Keratinocyte (primary cell): ENCODE results near the gene TMEM233. TPM values are rescaled to one million over a fixed set of nuclear protein-coding genes. Genes with fewer than 3 reads are reported as not detected.

Experiments
- DNase-seq: peaks from one replicate; pipeline ENCODE4 v3.0.0-alpha.2; 2011; ENCODE audit warnings: low read depth, missing footprints, low spot score
- FAIRE-seq: peaks from 2 replicates; lab custom pipeline; 2011; peaks lifted over from hg19 to GRCh38; lab: Jason Lieb, UNC
- H2AFZ ChIP-seq: 2 replicates; pipeline ENCODE4 v1.6.0; 2012; ENCODE audit warnings: low read length, control low read depth, inconsistent platforms; ENCODE audit not compliant: control insufficient read depth
- H3K27ac ChIP-seq: 2 replicates; pipeline ENCODE4 v1.5.1; 2011; ENCODE audit warnings: low read length; ENCODE audit not compliant: control insufficient read depth, insufficient read depth
- H3K27me3 ChIP-seq: 3 replicates; pipeline ENCODE4 v1.6.0; 2011; ENCODE audit warnings: low read length; ENCODE audit not compliant: control insufficient read depth, insufficient read depth; ENCODE audit errors: extremely low read depth
- H3K36me3 ChIP-seq, 2 experiments: 2 replicates in 1 of 2; 3 replicates in 1 of 2; pipeline ENCODE4 v1.5.1; 2011; ENCODE audit warnings: low read length in 2 of 2, mild to moderate bottlenecking in 1 of 2; ENCODE audit not compliant: control insufficient read depth in 2 of 2, insufficient read depth in 2 of 2; ENCODE audit errors: extremely low read depth in 1 of 2
- H3K4me1 ChIP-seq: 3 replicates; pipeline ENCODE4 v1.5.1; 2011; ENCODE audit warnings: low read length; ENCODE audit not compliant: control insufficient read depth, insufficient read depth; ENCODE audit errors: extremely low read depth
- H3K4me2 ChIP-seq: 3 replicates; pipeline ENCODE4 v1.6.0; 2011; ENCODE audit warnings: low read depth, low read length; ENCODE audit not compliant: control insufficient read depth, insufficient read depth; ENCODE audit errors: extremely low read depth
- H3K4me3 ChIP-seq, 3 experiments: fragments of 200-600 bp in 1 of 3; sonication (generic) in 1 of 3; 2 replicates in 2 of 3; 3 replicates in 1 of 3; pipeline ENCODE4 v1.5.1; 2011 to 2016; ENCODE audit warnings: low read length in 3 of 3, mild to moderate bottlenecking in 3 of 3, control low read depth in 2 of 3, inconsistent platforms in 1 of 3, low read depth in 1 of 3, mixed read lengths in 1 of 3, mixed run types in 1 of 3, moderate library complexity in 1 of 3; ENCODE audit not compliant: control insufficient read depth in 2 of 3, insufficient read depth in 2 of 3; ENCODE audit errors: extremely low read depth in 1 of 3
- H3K79me2 ChIP-seq: 2 replicates; pipeline ENCODE4 v1.6.0; 2012; ENCODE audit warnings: low read length; ENCODE audit not compliant: control insufficient read depth, insufficient read depth
- H3K9ac ChIP-seq: 3 replicates; pipeline ENCODE4 v1.6.0; 2011; ENCODE audit warnings: low read length; ENCODE audit not compliant: control insufficient read depth, insufficient read depth; ENCODE audit errors: extremely low read depth
- H3K9me1 ChIP-seq: 3 replicates; pipeline ENCODE4 v1.6.0; 2011; ENCODE audit warnings: low read length; ENCODE audit not compliant: control insufficient read depth, insufficient read depth; ENCODE audit errors: extremely low read depth
- H3K9me3 ChIP-seq: 2 replicates; pipeline ENCODE4 v1.5.1; 2012; ENCODE audit warnings: low read depth, low read length; ENCODE audit not compliant: control insufficient read depth
- H4K20me1 ChIP-seq: 3 replicates; pipeline ENCODE4 v1.6.0; 2011; ENCODE audit warnings: low read length; ENCODE audit not compliant: control insufficient read depth, insufficient read depth; ENCODE audit errors: extremely low read depth
- CTCF ChIP-seq, 3 experiments: IDR thresholded peaks in 1 of 3; conservative IDR thresholded peaks in 1 of 3; optimal IDR thresholded peaks in 1 of 3; 2 replicates in 2 of 3; 3 replicates in 1 of 3; pipeline versions ENCODE3 to v1.5.1; 2011; ENCODE audit warnings: low read length in 3 of 3, mild to moderate bottlenecking in 3 of 3, moderate library complexity in 2 of 3, control low read depth in 1 of 3, inconsistent platforms in 1 of 3; ENCODE audit not compliant: insufficient read depth in 2 of 3; ENCODE audit errors: extremely low read depth in 1 of 3
- EZH2 ChIP-seq: IDR thresholded peaks from one replicate; pipeline ENCODE4 v1.6.1; 2012; ENCODE audit warnings: inconsistent platforms, mild to moderate bottlenecking, low read length, moderate library complexity
- dilution Hi-C: fragments of 300-500 bp; cut with MboI; formaldehyde crosslinking; loops from one replicate; pipeline ENCODE4 v1.7.0; 2020; ENCODE audit warnings: low sequenced_read_pairs; ENCODE audit not compliant: extremely low pct_ligation_motif_present
- polyA plus RNA-seq, 5 experiments: library from polyadenylated mRNA; depleted of rRNA in 3 of 5; stranded (reverse) in 3 of 5; stranded (forward) in 1 of 5; unstranded in 1 of 5; fragments of >200 nt; gene quantifications; 1 replicate in 1 of 5; 2 replicates in 3 of 5; 3 replicates in 1 of 5; pipeline versions ENCODE4 v1.2.1 to v1.2.3, GENCODE V29; 2011 to 2012; ENCODE audit warnings: missing spikeins in 2 of 5, low read depth in 1 of 5, low replicate concordance in 1 of 5
- small RNA-seq, 3 experiments: library from RNA; depleted of rRNA; stranded (forward); fragments of <200 nt; gene quantifications; one replicate each; pipeline ENCODE3, GENCODE V24; 2012; ENCODE audit warnings: low read depth in 3 of 3, low replicate concordance in 1 of 3; ENCODE audit not compliant: insufficient read length in 3 of 3

TMEM233 gene
- polyA plus RNA-seq, 1 donor (not counting 4 experiments of a cell fraction or from before 2014, with no cell fraction given): not detected

- no peak overlapping the region for H3K4me3 ChIP-seq
- H2AFZ ChIP-seq: no peak overlapping the region
- dilution Hi-C loops: no loop called here
- no peak for FAIRE-seq
- no peaks in the 10 kb centered on the region for H3K9me3 ChIP-seq
- H3K79me2 ChIP-seq: no peaks in the 10 kb centered on the region
- no peak overlapping the region for H3K9ac ChIP-seq
- H4K20me1 ChIP-seq: no peaks in the 10 kb centered on the region
- no peaks in the 10 kb centered on the region for H3K9me1 ChIP-seq
- DNase-seq: no peak
- no peak overlapping the region for H3K4me2 ChIP-seq
- TF ChIP-seq CTCF (optimal IDR thresholded peaks at IDR 0.05 in 1 of 3, IDR thresholded peaks at IDR 0.05 in 1 of 3, conservative IDR thresholded peaks at IDR 0.05 in 1 of 3; ENCODE audit: extremely low read depth in 1 of 3, insufficient read depth in 2 of 3, low read length in 3 of 3) (no peak), EZH2 (no peak)
- H3K27ac ChIP-seq: no peak overlapping the region
- H3K27me3 ChIP-seq: no peaks in the 10 kb centered on the region
- peaks cover 0 to 4% of the 10 kb centered on the region in 2 experiments for H3K36me3 ChIP-seq
- peaks cover 3% of the 10 kb centered on the region for H3K4me1 ChIP-seq
Observed at GRCh38 chr12:119692410-119692809, 98.8 kb downstream of the TMEM233 start.

Small RNA genes lying within 50 kb of the gene (small RNA-seq; reads per million reads assigned to genes)
- gene RN7SKP197: 0 reads per million in 3 experiments

Other genes starting within 250 kb of the TMEM233 start
- 19.9 to 26.6 TPM (median 22.0 TPM) in 3 replicates for gene PRKAB1, start 74.4 kb downstream of the TMEM233 start, polyA plus RNA-seq